Breast epithelium (tissue), 3 donors: Measurements from ENCODE around the gene PVALEF.

ENCODE experiments used
- POLR2A ChIP-seq: fragments of 450-650 bp; IDR thresholded peaks from one replicate; pipeline ENCODE4 v1.6.1; 2016; ENCODE audit warnings: antibody characterized with exemption, mild to moderate bottlenecking, moderate library complexity
- TF ChIP-seq, protein P1 (sequence below), 3 donors: fragments of 450-650 bp; IDR thresholded peaks; one replicate each; pipeline ENCODE4 v1.5.1; 2016 to 2017; ENCODE audit warnings: antibody characterized with exemption in 3 of 3, mild to moderate bottlenecking in 3 of 3, moderate library complexity in 3 of 3

DNA sequence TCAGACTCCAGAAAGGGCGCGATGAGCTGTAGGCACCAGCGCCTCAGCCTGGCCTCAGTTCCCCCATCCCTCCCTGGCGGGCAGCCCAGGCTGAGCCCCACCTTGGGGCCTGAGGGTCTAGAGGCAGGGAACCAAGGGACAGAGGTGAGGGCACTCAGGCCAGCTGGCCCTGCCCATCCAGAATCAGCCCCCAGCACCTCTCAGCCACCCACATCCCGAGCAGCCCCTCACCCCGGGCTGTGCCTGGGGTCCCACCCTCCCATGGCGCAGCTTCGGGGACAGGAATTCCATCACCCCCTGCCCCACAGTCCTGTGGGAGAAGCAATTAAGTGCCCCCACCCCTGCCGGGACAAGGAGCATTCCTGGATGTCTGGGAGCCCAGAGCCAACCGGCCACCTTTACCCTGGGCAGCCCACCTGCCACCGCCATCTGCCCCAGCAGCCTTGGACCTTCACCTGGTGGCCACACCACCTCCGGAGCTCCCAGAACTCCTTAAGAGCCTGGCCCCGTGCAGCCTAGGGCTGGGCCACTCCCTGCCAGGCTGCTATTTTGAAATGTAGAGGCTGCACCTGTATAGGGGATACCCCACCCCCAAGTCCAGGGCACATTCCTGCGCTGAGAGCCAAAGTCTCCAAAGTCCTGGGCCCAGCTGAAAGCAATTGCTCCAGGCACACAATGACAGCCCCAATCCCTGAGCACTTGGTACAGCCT lies 33.7 kb upstream of the PVALEF start:
- TF ChIP-seq, protein P1, sequence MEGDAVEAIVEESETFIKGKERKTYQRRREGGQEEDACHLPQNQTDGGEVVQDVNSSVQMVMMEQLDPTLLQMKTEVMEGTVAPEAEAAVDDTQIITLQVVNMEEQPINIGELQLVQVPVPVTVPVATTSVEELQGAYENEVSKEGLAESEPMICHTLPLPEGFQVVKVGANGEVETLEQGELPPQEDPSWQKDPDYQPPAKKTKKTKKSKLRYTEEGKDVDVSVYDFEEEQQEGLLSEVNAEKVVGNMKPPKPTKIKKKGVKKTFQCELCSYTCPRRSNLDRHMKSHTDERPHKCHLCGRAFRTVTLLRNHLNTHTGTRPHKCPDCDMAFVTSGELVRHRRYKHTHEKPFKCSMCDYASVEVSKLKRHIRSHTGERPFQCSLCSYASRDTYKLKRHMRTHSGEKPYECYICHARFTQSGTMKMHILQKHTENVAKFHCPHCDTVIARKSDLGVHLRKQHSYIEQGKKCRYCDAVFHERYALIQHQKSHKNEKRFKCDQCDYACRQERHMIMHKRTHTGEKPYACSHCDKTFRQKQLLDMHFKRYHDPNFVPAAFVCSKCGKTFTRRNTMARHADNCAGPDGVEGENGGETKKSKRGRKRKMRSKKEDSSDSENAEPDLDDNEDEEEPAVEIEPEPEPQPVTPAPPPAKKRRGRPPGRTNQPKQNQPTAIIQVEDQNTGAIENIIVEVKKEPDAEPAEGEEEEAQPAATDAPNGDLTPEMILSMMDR (IDR thresholded peaks at IDR 0.05): no peak
- no peak for TF ChIP-seq POLR2A
